Measurements from ENCODE around the gene WNT10A. TPM values are rescaled to one million over a fixed set of nuclear protein-coding genes. Genes with fewer than 3 reads are reported as not detected.

The WNT10A gene
- total and polyA plus RNA-seq, 9 of the 15 experiments (the other 6 are each of a cell fraction or from before 2014, with no cell fraction given) = not detected

- no peak for TF ChIP-seq RCOR1 (IDR thresholded peaks at IDR 0.05; ENCODE audit: borderline replicate concordance in 1 of 2, low read depth in 2 of 2, low read length in 2 of 2)
- no peak for TF ChIP-seq ZFP30 (CRISPR knock-in tag; IDR thresholded peaks at IDR 0.05; ENCODE audit: borderline replicate concordance)
- TF ChIP-seq ILK (tag; IDR thresholded peaks at IDR 0.05; ENCODE audit: borderline replicate concordance, low read depth) = no peak
- TF ChIP-seq TAF1 (IDR thresholded peaks at IDR 0.05; ENCODE audit: control insufficient read depth, extremely low read depth, insufficient read depth, low read length, severe bottlenecking) = no peak
- TF ChIP-seq MAFG (tag; conservative IDR thresholded peaks at IDR 0.05) = no peak
Measured at GRCh38 chr2:218854860-218855259, 25.8 kb upstream of the WNT10A start (continued).

GRCh38 chr2:218855305-218856166 lies 25.1 kb upstream of the WNT10A start:
- peaks cover 0 to 48% of the 10 kb centered on the region in 2 experiments; a peak in 3 of 5 replicates for H3K27me3 ChIP-seq (ENCODE audit: control insufficient read depth in 2 of 2, insufficient read depth in 2 of 2, low read length in 2 of 2)
- no peak overlapping the region for H3K4me2 ChIP-seq (ENCODE audit: insufficient read depth, low read length)
- DNase-seq (ENCODE audit: extremely low read depth in 1 of 4, low spot score in 3 of 4) (no peak), ATAC-seq (no peak), FAIRE-seq (no peak)
- intact Hi-C loops (cut with micrococcal nuclease) (loop anchor here (10.0 kb wide), 1 partner anchor 299 kb away; no protein-coding TSS in a partner anchor), in situ Hi-C loops (cut with MboI) (loop anchor here (10.0 kb wide), 1 partner anchor 259 kb away; no protein-coding TSS in a partner anchor)
- H2AFZ ChIP-seq (ENCODE audit: low read depth, low read length) = no peak overlapping the region
- H3K4me1 ChIP-seq (replicated peaks in 1 of 2; ENCODE audit: control insufficient read depth in 2 of 2, insufficient read depth in 2 of 2, low read length in 2 of 2) = peaks cover 0 to 15% of the 10 kb centered on the region in 2 experiments; a peak in 2 of 5 replicates
- H3K9me1 ChIP-seq (ENCODE audit: control insufficient read depth, insufficient read depth, low read length) = no peaks in the 10 kb centered on the region
- H3K79me2 ChIP-seq (ENCODE audit: control insufficient read depth, insufficient read depth, low read length) = no peaks in the 10 kb centered on the region
- H3K27ac ChIP-seq (ENCODE audit: extremely low read depth, low read depth, low read length) = no peak overlapping the region
- no peak overlapping the region for H3K4me3 ChIP-seq
- BruUV-seq (replicated peaks) = no TSS peak
- H3K36me3 ChIP-seq (ENCODE audit: control insufficient read depth, insufficient read depth, low read length) = no peaks in the 10 kb centered on the region
- no peaks in the 10 kb centered on the region for H4K20me1 ChIP-seq (replicated peaks; ENCODE audit: control insufficient read depth, insufficient read depth, low read length)
- ChIA-PET POLR2A (interaction anchor here (0.6 kb wide), 2 partner anchors 43 to 144 kb away, joined by 3 to 4 read pairs; no protein-coding TSS in a partner anchor), CTCF (ENCODE audit: low intra/inter-chr PET ratio) (no interaction called here)
- TF ChIP-seq ZNF408 (CRISPR knock-in tag; IDR thresholded peaks at IDR 0.05; ENCODE audit: low read depth) (no peak), TSC22D4 (tag; IDR thresholded peaks at IDR 0.05) (no peak), ARHGAP35 (IDR thresholded peaks at IDR 0.05; ENCODE audit: partially characterized antibody) (no peak), ZKSCAN8 (CRISPR knock-in tag; IDR thresholded peaks at IDR 0.05) (no peak), GMEB1 (CRISPR knock-in tag; IDR thresholded peaks at IDR 0.05) (no peak), IRF2 (CRISPR knock-in tag; IDR thresholded peaks at IDR 0.05) (no peak), ARNT (IDR thresholded peaks at IDR 0.05) (no peak), MLLT1 (IDR thresholded peaks at IDR 0.05) (no peak), ZNF224 (CRISPR knock-in tag; IDR thresholded peaks at IDR 0.05) (no peak), THRB (CRISPR knock-in tag; conservative IDR thresholded peaks at IDR 0.05) (no peak), NBN (IDR thresholded peaks at IDR 0.05; ENCODE audit: low read depth) (no peak)
- H3K9me3 ChIP-seq (replicated peaks; ENCODE audit: control insufficient read depth, insufficient read depth, low read depth, low read length) = no peaks in the 10 kb centered on the region
- 7% methylated on average over 9 of the region's 14 CpGs for WGBS (ENCODE audit: insufficient coverage, low coverage, missing lambda C conversion rate)
- no peak overlapping the region for H3K9ac ChIP-seq (ENCODE audit: insufficient read depth in 1 of 2, low read depth in 2 of 2, low read length in 2 of 2)

Measured in K562 (cell line).